GM19193 (cell line): ENCODE results near the gene ADD2.

Source experiments
- POLR2A ChIP-seq: IDR thresholded peaks from 4 replicates; pipeline ENCODE4 v1.6.1; 2011; ENCODE audit not compliant: insufficient read depth, insufficient read length; ENCODE audit errors: extremely low read depth

The ADD2 gene

GRCh38 chr2:70771446-70771845 is 3.4 kb upstream of the ADD2 start:
- TF ChIP-seq POLR2A: no peak

GRCh38 chr2:70769450-70769849 is 1.4 kb upstream of the ADD2 start:
- TF ChIP-seq POLR2A: no peak

GRCh38 chr2:70768590-70769085 is 638 bp upstream of the ADD2 start:
- no peak for TF ChIP-seq POLR2A

- TF ChIP-seq POLR2A: no peak
Observed at GRCh38 chr2:70767079-70767698, 811 bp downstream of the ADD2 start.

GRCh38 chr2:70766357-70767078 is 1.5 kb downstream of the ADD2 start:
- no peak for TF ChIP-seq POLR2A

GRCh38 chr2:70765507-70765906 is 2.5 kb downstream of the ADD2 start:
- TF ChIP-seq POLR2A: no peak

GRCh38 chr2:70759446-70759845 is 8.6 kb downstream of the ADD2 start:
- TF ChIP-seq POLR2A: no peak

- no peak for TF ChIP-seq POLR2A
Observed at GRCh38 chr2:70757966-70758365, 10.0 kb downstream of the ADD2 start.

- TF ChIP-seq POLR2A: no peak
Observed at GRCh38 chr2:70757360-70757759, 10.6 kb downstream of the ADD2 start.

- TF ChIP-seq POLR2A: no peak
Observed at GRCh38 chr2:70756128-70756527, 11.9 kb downstream of the ADD2 start.

GRCh38 chr2:70753902-70754301 is 14.1 kb downstream of the ADD2 start:
- TF ChIP-seq POLR2A: no peak

GRCh38 chr2:70753031-70753430 is 15.0 kb downstream of the ADD2 start:
- TF ChIP-seq POLR2A: no peak

GRCh38 chr2:70752396-70752795 is 15.6 kb downstream of the ADD2 start:
- TF ChIP-seq POLR2A: no peak

- no peak for TF ChIP-seq POLR2A
Observed at GRCh38 chr2:70751881-70752280, 16.1 kb downstream of the ADD2 start.

- TF ChIP-seq POLR2A: no peak
Observed at GRCh38 chr2:70750320-70750719, 17.7 kb downstream of the ADD2 start.
